IMR-90 (cell line): Measurements from ENCODE around the gene DDX19B. TPM values are rescaled to one million over a fixed set of nuclear protein-coding genes. Genes with fewer than 3 reads are reported as not detected.

Source experiments
- ATAC-seq: fragments of 200-7000 bp; cut with Tn5 transposase; 2 replicates; pipeline ENCODE4 v1.9.1; 2020; ENCODE audit warnings: low read depth, mild to moderate bottlenecking, moderate library complexity
- BruUV-seq: library from RNA; stranded (reverse); fragments of 400-500 nt; replicated peaks from 2 replicates; lab custom pipeline; 2021; lab: Mats Ljungman, UMichigan
- CTCF ChIA-PET: fragments of 300-600 bp; formaldehyde crosslinking; extraction: SDS; loops from one replicate; lab custom pipeline; 2021; ENCODE audit warnings: antibody characterized with exemption; lab: Yijun Ruan, JAX
- POLR2A ChIA-PET: fragments of 300-600 bp; sonication (Branson Sonifier 250); formaldehyde crosslinking; loops from one replicate; lab custom pipeline; 2022; ENCODE audit warnings: antibody characterized with exemption; ENCODE audit not compliant: unreplicated experiment; lab: Charles Lee
- DNase-seq: peaks from one replicate; pipeline ENCODE4 v3.0.0; 2013
- H2AFZ ChIP-seq: replicated peaks from 2 replicates; pipeline ENCODE3; 2013; ENCODE audit warnings: low read length, mild to moderate bottlenecking; ENCODE audit not compliant: poor library complexity
- H2AK5ac ChIP-seq: 2 replicates; pipeline ENCODE4 v1.6.1; 2013; ENCODE audit warnings: low read depth, low read length, inconsistent platforms
- H2AK9ac ChIP-seq: replicated peaks from 2 replicates; pipeline ENCODE3; 2013; ENCODE audit warnings: mild to moderate bottlenecking, low read depth, low read length, moderate library complexity; ENCODE audit not compliant: poor library complexity
- H2BK120ac ChIP-seq: 2 replicates; pipeline ENCODE4 v1.6.1; 2013; ENCODE audit warnings: low read depth, low read length, inconsistent platforms
- H2BK15ac ChIP-seq: 3 replicates; pipeline ENCODE4 v1.6.1; 2013; ENCODE audit warnings: low read depth, low read length, inconsistent platforms
- H2BK20ac ChIP-seq: 2 replicates; pipeline ENCODE4 v1.6.1; 2013; ENCODE audit warnings: low read depth, mild to moderate bottlenecking, inconsistent platforms, low read length, moderate library complexity
- H2BK5ac ChIP-seq: 2 replicates; pipeline ENCODE4 v1.6.1; 2013; ENCODE audit warnings: mild to moderate bottlenecking, low read depth, low read length, inconsistent platforms; ENCODE audit not compliant: poor library complexity, severe bottlenecking
- H3K14ac ChIP-seq: replicated peaks from 2 replicates; pipeline ENCODE4 v1.6.1; 2013; ENCODE audit warnings: low read depth, low read length, inconsistent platforms
- H3K18ac ChIP-seq: 2 replicates; pipeline ENCODE4 v1.6.1; 2013; ENCODE audit warnings: low read depth, low read length, control low read depth
- H3K23ac ChIP-seq: 2 replicates; pipeline ENCODE4 v1.6.1; 2013; ENCODE audit warnings: low read depth, low read length, inconsistent platforms
- H3K27ac ChIP-seq: 2 replicates; pipeline ENCODE4 v1.5.1; 2013; ENCODE audit warnings: mild to moderate bottlenecking, control low read depth, low read length; ENCODE audit not compliant: insufficient read depth
- H3K27me3 ChIP-seq: 2 replicates; pipeline ENCODE4 v1.6.1; 2013; ENCODE audit warnings: low read length; ENCODE audit not compliant: control insufficient read depth, insufficient read depth
- H3K36me3 ChIP-seq: 2 replicates; pipeline ENCODE4 v1.6.1; 2013; ENCODE audit warnings: low read length, mixed read lengths; ENCODE audit not compliant: control insufficient read depth, insufficient read depth
- H3K4ac ChIP-seq: 2 replicates; pipeline ENCODE4 v1.6.1; 2013; ENCODE audit warnings: low read depth, low read length, inconsistent platforms
- H3K4me1 ChIP-seq: 2 replicates; pipeline ENCODE4 v1.6.1; 2013; ENCODE audit warnings: low read length, mixed read lengths; ENCODE audit not compliant: control insufficient read depth, insufficient read depth
- H3K4me2 ChIP-seq: 2 replicates; pipeline ENCODE4 v1.6.1; 2013; ENCODE audit warnings: low read depth, mild to moderate bottlenecking, control low read depth, low read length, moderate library complexity
- H3K4me3 ChIP-seq: 2 replicates; pipeline ENCODE4 v1.5.1; 2013; ENCODE audit warnings: low read depth, mild to moderate bottlenecking, control low read depth, low read length, moderate library complexity; ENCODE audit not compliant: insufficient read depth
- H3K56ac ChIP-seq: 2 replicates; pipeline ENCODE4 v1.6.1; 2013; ENCODE audit warnings: low read length, inconsistent platforms; ENCODE audit not compliant: insufficient read depth; ENCODE audit errors: extremely low read depth
- H3K79me1 ChIP-seq, 2 experiments: 2 replicates each; pipeline ENCODE4 v1.6.1; 2013; ENCODE audit warnings: low read length in 2 of 2, inconsistent platforms in 1 of 2, low read depth in 1 of 2
- H3K9ac ChIP-seq: 2 replicates; pipeline ENCODE4 v1.6.1; 2013; ENCODE audit warnings: low read depth, low read length, control low read depth
- H3K9me1 ChIP-seq: 2 replicates; pipeline ENCODE4 v1.6.1; 2013; ENCODE audit warnings: low read length, inconsistent platforms; ENCODE audit not compliant: insufficient read depth
- H3K9me3 ChIP-seq: 2 replicates; pipeline ENCODE4 v1.6.1; 2013; ENCODE audit warnings: low read length; ENCODE audit not compliant: control insufficient read depth, insufficient read depth
- H4K20me1 ChIP-seq: 2 replicates; pipeline ENCODE4 v1.6.1; 2013; ENCODE audit warnings: low read length, inconsistent platforms; ENCODE audit not compliant: insufficient read depth
- H4K5ac ChIP-seq: 2 replicates; pipeline ENCODE4 v1.6.1; 2013; ENCODE audit warnings: mild to moderate bottlenecking, low read depth, low read length, control low read depth
- H4K8ac ChIP-seq, 2 experiments: 2 replicates each; pipeline ENCODE4 v1.6.1; 2013; ENCODE audit warnings: low read depth in 2 of 2, low read length in 2 of 2, control low read depth in 1 of 2, inconsistent platforms in 1 of 2
- H4K91ac ChIP-seq: 2 replicates; pipeline ENCODE4 v1.6.1; 2013; ENCODE audit warnings: low read depth, low read length, inconsistent platforms; ENCODE audit not compliant: insufficient read depth
- CEBPB ChIP-seq: IDR thresholded peaks from 2 replicates; pipeline ENCODE4 v1.6.1; 2012; ENCODE audit warnings: low read depth, low read length, improper control_type of control experiment
- CHD1 ChIP-seq: IDR thresholded peaks from 2 replicates; pipeline ENCODE4 v1.6.1; 2012; ENCODE audit warnings: low read depth, low read length, improper control_type of control experiment
- MAFK ChIP-seq: IDR thresholded peaks from 2 replicates; pipeline ENCODE4 v1.6.1; 2012; ENCODE audit warnings: low read depth, low read length, improper control_type of control experiment
- MAZ ChIP-seq: IDR thresholded peaks from 2 replicates; pipeline ENCODE4 v1.6.1; 2012; ENCODE audit warnings: low read depth, mild to moderate bottlenecking, low read length, improper control_type of control experiment, moderate library complexity, borderline replicate concordance
- MXI1 ChIP-seq: IDR thresholded peaks from 2 replicates; pipeline ENCODE4 v1.6.1; 2012; ENCODE audit warnings: low read depth, mild to moderate bottlenecking, low read length, moderate library complexity, borderline replicate concordance
- NFE2L2 ChIP-seq: fragments of 150-350 bp; IDR thresholded peaks from 2 replicates; pipeline ENCODE4 v1.6.1; 2016; ENCODE audit warnings: low read depth, mild to moderate bottlenecking, low read length
- POLR2A ChIP-seq: IDR thresholded peaks from 2 replicates; pipeline ENCODE4 v1.6.1; 2012; ENCODE audit warnings: mild to moderate bottlenecking, low read depth, low read length
- RAD21 ChIP-seq: IDR thresholded peaks from 2 replicates; pipeline ENCODE4 v1.6.1; 2012; ENCODE audit warnings: low read length, improper control_type of control experiment
- RFX5 ChIP-seq: IDR thresholded peaks from 2 replicates; pipeline ENCODE4 v1.8.0; 2012; ENCODE audit warnings: low read depth, mild to moderate bottlenecking, low read length, moderate library complexity
- WGBS, 2 experiments: methylation state at CpG; one replicate each; pipeline versions ENCODE4 v1.1.5 to v1.1.7; 2013; ENCODE audit warnings: missing lambda C conversion rate in 2 of 2; ENCODE audit not compliant: insufficient read length in 1 of 2; ENCODE audit errors: extremely low coverage in 2 of 2; 5-methylcytosine and 5-hydroxymethylcytosine counted together
- dilution Hi-C: fragments of 300-500 bp; cut with HindIII; formaldehyde crosslinking; loops from one replicate; pipeline ENCODE4 v1.14.3; 2018; ENCODE audit warnings: low sequenced_read_pairs; ENCODE audit not compliant: unreplicated experiment
- in situ Hi-C: fragments of 300-500 bp; cut with MboI; formaldehyde crosslinking; loops from 3 replicates; pipeline ENCODE4 v1.14.3; 2019; ENCODE audit warnings: low sequenced_read_pairs, inconsistent platforms, mixed read lengths
- intact Hi-C: fragments of 100-400 bp; cut with micrococcal nuclease; formaldehyde crosslinking; loops from 2 replicates; pipeline ENCODE4 v1.10.0; 2022
- polyA plus RNA-seq, 3 experiments: library from polyadenylated mRNA; depleted of rRNA; stranded (reverse); fragments of >200 nt; gene quantifications; 2 replicates each; pipeline ENCODE4 v1.2.3, GENCODE V29; 2012; ENCODE audit warnings: low replicate concordance in 1 of 3
- total RNA-seq: library from RNA; depleted of rRNA; stranded (reverse); fragments of >200 nt; gene quantifications from 2 replicates; pipeline ENCODE4 v1.2.3, GENCODE V29; 2012
- TF ChIP-seq, protein P1 (sequence below): conservative IDR thresholded peaks from 2 replicates; pipeline ENCODE4 v1.5.1; 2012; ENCODE audit warnings: mild to moderate bottlenecking, low read depth, low read length, improper control_type of control experiment

The DDX19B gene
- total and polyA plus RNA-seq, 2 of the 4 experiments (the other 2 are of a cell fraction): 33.3 to 41.0 TPM

DNA sequence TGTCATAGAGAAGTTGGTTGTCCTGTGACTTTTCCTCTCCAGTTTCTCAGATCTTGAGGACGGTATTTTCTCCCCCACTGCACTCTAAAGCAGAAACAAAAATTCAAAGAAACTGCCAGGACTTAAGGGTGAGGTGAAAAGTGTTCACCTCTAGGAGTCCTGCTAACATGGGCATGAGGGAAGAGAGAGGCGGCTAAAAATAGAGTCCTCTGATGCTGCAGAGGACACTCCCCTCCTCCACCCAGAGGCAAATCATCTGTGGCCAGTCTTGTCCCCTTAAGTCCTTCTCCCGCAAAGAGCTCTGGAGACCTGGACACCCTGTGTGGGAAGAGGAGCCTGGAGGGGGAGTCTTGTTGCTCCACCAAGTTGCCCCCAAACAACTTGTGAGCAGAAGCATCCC is 43.0 kb downstream of the DDX19B start:
- H4K91ac ChIP-seq: no peak overlapping the region
- no peak overlapping the region for H4K8ac ChIP-seq
- H3K27ac ChIP-seq: no peak overlapping the region
- intact Hi-C loops: no loop called here
- no peak for ATAC-seq
- peaks cover 8 to 12% of the 10 kb centered on the region in 2 experiments; a peak in 3 of 4 replicates for H3K79me1 ChIP-seq
- TF ChIP-seq RFX5: no peak
- no peak for TF ChIP-seq NFE2L2
- TF ChIP-seq CHD1: no peak
- TF ChIP-seq MXI1: no peak
- TF ChIP-seq MAFK: no peak
- TF ChIP-seq, protein P1, sequence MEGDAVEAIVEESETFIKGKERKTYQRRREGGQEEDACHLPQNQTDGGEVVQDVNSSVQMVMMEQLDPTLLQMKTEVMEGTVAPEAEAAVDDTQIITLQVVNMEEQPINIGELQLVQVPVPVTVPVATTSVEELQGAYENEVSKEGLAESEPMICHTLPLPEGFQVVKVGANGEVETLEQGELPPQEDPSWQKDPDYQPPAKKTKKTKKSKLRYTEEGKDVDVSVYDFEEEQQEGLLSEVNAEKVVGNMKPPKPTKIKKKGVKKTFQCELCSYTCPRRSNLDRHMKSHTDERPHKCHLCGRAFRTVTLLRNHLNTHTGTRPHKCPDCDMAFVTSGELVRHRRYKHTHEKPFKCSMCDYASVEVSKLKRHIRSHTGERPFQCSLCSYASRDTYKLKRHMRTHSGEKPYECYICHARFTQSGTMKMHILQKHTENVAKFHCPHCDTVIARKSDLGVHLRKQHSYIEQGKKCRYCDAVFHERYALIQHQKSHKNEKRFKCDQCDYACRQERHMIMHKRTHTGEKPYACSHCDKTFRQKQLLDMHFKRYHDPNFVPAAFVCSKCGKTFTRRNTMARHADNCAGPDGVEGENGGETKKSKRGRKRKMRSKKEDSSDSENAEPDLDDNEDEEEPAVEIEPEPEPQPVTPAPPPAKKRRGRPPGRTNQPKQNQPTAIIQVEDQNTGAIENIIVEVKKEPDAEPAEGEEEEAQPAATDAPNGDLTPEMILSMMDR: no peak
- no peak for TF ChIP-seq POLR2A
- TF ChIP-seq RAD21: no peak
- TF ChIP-seq MAZ: no peak
- TF ChIP-seq CEBPB: no peak
- no peak overlapping the region for H2AK9ac ChIP-seq
- no peak overlapping the region for H3K4me2 ChIP-seq
- H2BK20ac ChIP-seq: no peak overlapping the region
- no peak overlapping the region for H2BK120ac ChIP-seq
- no peak overlapping the region for H3K9ac ChIP-seq
- BruUV-seq: no TSS peak
- no CpG with 5 or more reads among the region's 3 CpGs for WGBS, 2 experiments
- no peak overlapping the region for H3K56ac ChIP-seq
- no peak overlapping the region for H3K18ac ChIP-seq
- no peak overlapping the region for H4K5ac ChIP-seq
- no peak for DNase-seq
- H3K14ac ChIP-seq: no peak overlapping the region
- in situ Hi-C loops: no loop called here
- no peaks in the 10 kb centered on the region for H3K9me1 ChIP-seq
- POLR2A ChIA-PET: no interaction called here
- no peak overlapping the region for H2AK5ac ChIP-seq
- CTCF ChIA-PET: no interaction called here
- H2BK15ac ChIP-seq: no peak overlapping the region
- no peaks in the 10 kb centered on the region for H4K20me1 ChIP-seq
- dilution Hi-C loops: no loop called here
- no peak overlapping the region for H3K4me3 ChIP-seq
- no peaks in the 10 kb centered on the region for H3K27me3 ChIP-seq
- H2BK5ac ChIP-seq: no peak overlapping the region
- H3K4me1 ChIP-seq: no peaks in the 10 kb centered on the region
- H2AFZ ChIP-seq: no peak overlapping the region
- no peaks in the 10 kb centered on the region for H3K36me3 ChIP-seq
- no peak overlapping the region for H3K4ac ChIP-seq
- no peaks in the 10 kb centered on the region for H3K9me3 ChIP-seq
- H3K23ac ChIP-seq: no peak overlapping the region
